ENCODE measurements around the gene XCR1. TPM values are rescaled to one million over a fixed set of nuclear protein-coding genes. Genes with fewer than 3 reads are reported as not detected.

XCR1 gene
- total and polyA plus RNA-seq, 2 experiments from 2014 or later = not detected

DNA sequence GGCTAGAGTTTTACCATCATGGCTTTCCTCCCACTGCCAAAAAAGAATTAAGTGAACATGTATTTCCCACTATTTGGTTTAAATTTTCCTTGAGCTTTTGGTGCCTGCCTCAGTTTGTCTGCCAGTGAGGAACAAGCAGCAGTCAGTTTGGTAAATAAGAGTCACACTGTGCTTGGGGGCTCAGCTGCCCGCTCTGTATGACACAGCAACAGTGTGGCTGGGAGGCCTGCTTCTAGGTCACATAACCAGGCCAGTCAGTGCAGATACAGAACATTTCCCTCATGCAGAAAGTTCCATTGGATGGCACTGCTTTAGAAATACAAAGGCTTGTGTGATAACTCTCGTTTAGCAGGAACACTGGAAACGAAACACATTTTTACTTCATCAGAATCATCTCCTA is 57.3 kb downstream of the XCR1 start:
- Histone ChIP-seq H3K4me1 (ENCODE audit: insufficient read depth) (no peaks in the 10 kb centered on the region), H3K36me3 (ENCODE audit: insufficient read depth) (peaks cover 11% of the 10 kb centered on the region; the same call in 1 of the 2 replicates), H3F3A (replicated peaks; ENCODE audit: low read depth) (no peaks in the 10 kb centered on the region), H3K4me3 (no peak overlapping the region), H3K27ac (ENCODE audit: low read depth) (no peak overlapping the region), H4K20me1 (replicated peaks; ENCODE audit: insufficient read depth) (no peaks in the 10 kb centered on the region; the same call in 1 of the 2 replicates), H3K9me2 (ENCODE audit: insufficient read depth) (no peaks in the 10 kb centered on the region), H2AFZ (no peak overlapping the region), H3K79me2 (replicated peaks; ENCODE audit: insufficient read depth) (no peaks in the 10 kb centered on the region), H3K4me2 (no peak overlapping the region), H3K27me3 (ENCODE audit: insufficient read depth) (no peaks in the 10 kb centered on the region)
- no peak overlapping the region for H3K27ac Mint-ChIP-seq
- no peak for TF ChIP-seq NANOG (IDR thresholded peaks at IDR 0.05; ENCODE audit: borderline replicate concordance)
- peaks cover 36% of the 10 kb centered on the region for H3K36me3 Mint-ChIP-seq (ENCODE audit: low read depth)
- no peaks in the 10 kb centered on the region for H3K9me3 Mint-ChIP-seq
- no peak for DNase-seq (ENCODE audit: low spot score)
- H3K4me1 Mint-ChIP-seq = no peaks in the 10 kb centered on the region; the same call in 2 of the 3 replicates
- peaks cover 2% of the 10 kb centered on the region for H3K27me3 Mint-ChIP-seq (ENCODE audit: insufficient read depth, low read depth, poor library complexity)
- ATAC-seq = no peak
- H3K4me3 Mint-ChIP-seq = no peak overlapping the region

DNA sequence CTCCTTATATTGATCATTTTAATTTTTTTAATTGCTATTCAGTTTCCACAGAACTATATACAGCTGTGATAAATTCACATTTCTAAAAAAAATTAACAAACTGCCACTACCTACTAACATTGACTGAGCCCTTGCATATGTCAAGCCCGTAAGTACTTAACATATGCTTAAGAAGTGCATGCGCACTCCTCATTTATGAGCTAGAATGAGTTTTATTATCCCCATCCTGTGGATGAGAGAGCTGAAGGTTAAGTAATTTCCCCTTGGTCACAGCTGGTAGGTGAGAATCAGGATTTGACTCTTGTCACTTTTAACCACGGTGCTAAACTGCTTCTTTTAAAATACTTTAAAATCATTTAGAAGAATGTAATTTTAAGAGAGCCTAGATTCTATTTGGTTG is 58.2 kb downstream of the XCR1 start:
- ATAC-seq (no peak), DNase-seq (ENCODE audit: low spot score) (no peak)
- no peak overlapping the region for H3K4me3 Mint-ChIP-seq
- H3K27ac Mint-ChIP-seq = no peak overlapping the region
- Histone ChIP-seq H3K4me2 (no peak overlapping the region), H3K4me3 (no peak overlapping the region), H3F3A (replicated peaks; ENCODE audit: low read depth) (no peaks in the 10 kb centered on the region), H3K4me1 (ENCODE audit: insufficient read depth) (no peaks in the 10 kb centered on the region), H4K20me1 (replicated peaks; ENCODE audit: insufficient read depth) (no peaks in the 10 kb centered on the region; the same call in 1 of the 2 replicates), H3K36me3 (ENCODE audit: insufficient read depth) (peaks cover 11% of the 10 kb centered on the region; the same call in 1 of the 2 replicates), H2AFZ (no peak overlapping the region), H3K27ac (ENCODE audit: low read depth) (no peak overlapping the region), H3K9me2 (ENCODE audit: insufficient read depth) (no peaks in the 10 kb centered on the region), H3K79me2 (replicated peaks; ENCODE audit: insufficient read depth) (no peaks in the 10 kb centered on the region), H3K27me3 (ENCODE audit: insufficient read depth) (no peaks in the 10 kb centered on the region)
- H3K4me1 Mint-ChIP-seq = no peaks in the 10 kb centered on the region; the same call in 2 of the 3 replicates
- H3K36me3 Mint-ChIP-seq (ENCODE audit: low read depth) = peaks cover 38% of the 10 kb centered on the region
- no peaks in the 10 kb centered on the region for H3K9me3 Mint-ChIP-seq
- peaks cover 2% of the 10 kb centered on the region for H3K27me3 Mint-ChIP-seq (ENCODE audit: insufficient read depth, low read depth, poor library complexity)
- TF ChIP-seq ZNF114 (CRISPR knock-in tag; IDR thresholded peaks at IDR 0.05) (no peak), STAT1 (IDR thresholded peaks at IDR 0.05; ENCODE audit: unreplicated experiment) (no peak), NANOG (IDR thresholded peaks at IDR 0.05; ENCODE audit: borderline replicate concordance) (no peak), EZH2phosphoT487 (IDR thresholded peaks at IDR 0.05; ENCODE audit: unreplicated experiment) (no peak), CREB1 (CRISPR knock-in tag; IDR thresholded peaks at IDR 0.05; ENCODE audit: low read depth) (no peak), EZH2 (IDR thresholded peaks at IDR 0.05; ENCODE audit: low read depth, unreplicated experiment) (no peak)
- TF ChIP-seq, protein P1, sequence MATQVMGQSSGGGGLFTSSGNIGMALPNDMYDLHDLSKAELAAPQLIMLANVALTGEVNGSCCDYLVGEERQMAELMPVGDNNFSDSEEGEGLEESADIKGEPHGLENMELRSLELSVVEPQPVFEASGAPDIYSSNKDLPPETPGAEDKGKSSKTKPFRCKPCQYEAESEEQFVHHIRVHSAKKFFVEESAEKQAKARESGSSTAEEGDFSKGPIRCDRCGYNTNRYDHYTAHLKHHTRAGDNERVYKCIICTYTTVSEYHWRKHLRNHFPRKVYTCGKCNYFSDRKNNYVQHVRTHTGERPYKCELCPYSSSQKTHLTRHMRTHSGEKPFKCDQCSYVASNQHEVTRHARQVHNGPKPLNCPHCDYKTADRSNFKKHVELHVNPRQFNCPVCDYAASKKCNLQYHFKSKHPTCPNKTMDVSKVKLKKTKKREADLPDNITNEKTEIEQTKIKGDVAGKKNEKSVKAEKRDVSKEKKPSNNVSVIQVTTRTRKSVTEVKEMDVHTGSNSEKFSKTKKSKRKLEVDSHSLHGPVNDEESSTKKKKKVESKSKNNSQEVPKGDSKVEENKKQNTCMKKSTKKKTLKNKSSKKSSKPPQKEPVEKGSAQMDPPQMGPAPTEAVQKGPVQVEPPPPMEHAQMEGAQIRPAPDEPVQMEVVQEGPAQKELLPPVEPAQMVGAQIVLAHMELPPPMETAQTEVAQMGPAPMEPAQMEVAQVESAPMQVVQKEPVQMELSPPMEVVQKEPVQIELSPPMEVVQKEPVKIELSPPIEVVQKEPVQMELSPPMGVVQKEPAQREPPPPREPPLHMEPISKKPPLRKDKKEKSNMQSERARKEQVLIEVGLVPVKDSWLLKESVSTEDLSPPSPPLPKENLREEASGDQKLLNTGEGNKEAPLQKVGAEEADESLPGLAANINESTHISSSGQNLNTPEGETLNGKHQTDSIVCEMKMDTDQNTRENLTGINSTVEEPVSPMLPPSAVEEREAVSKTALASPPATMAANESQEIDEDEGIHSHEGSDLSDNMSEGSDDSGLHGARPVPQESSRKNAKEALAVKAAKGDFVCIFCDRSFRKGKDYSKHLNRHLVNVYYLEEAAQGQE (IDR thresholded peaks at IDR 0.05; ENCODE audit: unreplicated experiment) = no peak
- TF ChIP-seq, protein P2, sequence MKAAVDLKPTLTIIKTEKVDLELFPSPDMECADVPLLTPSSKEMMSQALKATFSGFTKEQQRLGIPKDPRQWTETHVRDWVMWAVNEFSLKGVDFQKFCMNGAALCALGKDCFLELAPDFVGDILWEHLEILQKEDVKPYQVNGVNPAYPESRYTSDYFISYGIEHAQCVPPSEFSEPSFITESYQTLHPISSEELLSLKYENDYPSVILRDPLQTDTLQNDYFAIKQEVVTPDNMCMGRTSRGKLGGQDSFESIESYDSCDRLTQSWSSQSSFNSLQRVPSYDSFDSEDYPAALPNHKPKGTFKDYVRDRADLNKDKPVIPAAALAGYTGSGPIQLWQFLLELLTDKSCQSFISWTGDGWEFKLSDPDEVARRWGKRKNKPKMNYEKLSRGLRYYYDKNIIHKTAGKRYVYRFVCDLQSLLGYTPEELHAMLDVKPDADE (IDR thresholded peaks at IDR 0.05) = no peak
- TF ChIP-seq, protein P3, sequence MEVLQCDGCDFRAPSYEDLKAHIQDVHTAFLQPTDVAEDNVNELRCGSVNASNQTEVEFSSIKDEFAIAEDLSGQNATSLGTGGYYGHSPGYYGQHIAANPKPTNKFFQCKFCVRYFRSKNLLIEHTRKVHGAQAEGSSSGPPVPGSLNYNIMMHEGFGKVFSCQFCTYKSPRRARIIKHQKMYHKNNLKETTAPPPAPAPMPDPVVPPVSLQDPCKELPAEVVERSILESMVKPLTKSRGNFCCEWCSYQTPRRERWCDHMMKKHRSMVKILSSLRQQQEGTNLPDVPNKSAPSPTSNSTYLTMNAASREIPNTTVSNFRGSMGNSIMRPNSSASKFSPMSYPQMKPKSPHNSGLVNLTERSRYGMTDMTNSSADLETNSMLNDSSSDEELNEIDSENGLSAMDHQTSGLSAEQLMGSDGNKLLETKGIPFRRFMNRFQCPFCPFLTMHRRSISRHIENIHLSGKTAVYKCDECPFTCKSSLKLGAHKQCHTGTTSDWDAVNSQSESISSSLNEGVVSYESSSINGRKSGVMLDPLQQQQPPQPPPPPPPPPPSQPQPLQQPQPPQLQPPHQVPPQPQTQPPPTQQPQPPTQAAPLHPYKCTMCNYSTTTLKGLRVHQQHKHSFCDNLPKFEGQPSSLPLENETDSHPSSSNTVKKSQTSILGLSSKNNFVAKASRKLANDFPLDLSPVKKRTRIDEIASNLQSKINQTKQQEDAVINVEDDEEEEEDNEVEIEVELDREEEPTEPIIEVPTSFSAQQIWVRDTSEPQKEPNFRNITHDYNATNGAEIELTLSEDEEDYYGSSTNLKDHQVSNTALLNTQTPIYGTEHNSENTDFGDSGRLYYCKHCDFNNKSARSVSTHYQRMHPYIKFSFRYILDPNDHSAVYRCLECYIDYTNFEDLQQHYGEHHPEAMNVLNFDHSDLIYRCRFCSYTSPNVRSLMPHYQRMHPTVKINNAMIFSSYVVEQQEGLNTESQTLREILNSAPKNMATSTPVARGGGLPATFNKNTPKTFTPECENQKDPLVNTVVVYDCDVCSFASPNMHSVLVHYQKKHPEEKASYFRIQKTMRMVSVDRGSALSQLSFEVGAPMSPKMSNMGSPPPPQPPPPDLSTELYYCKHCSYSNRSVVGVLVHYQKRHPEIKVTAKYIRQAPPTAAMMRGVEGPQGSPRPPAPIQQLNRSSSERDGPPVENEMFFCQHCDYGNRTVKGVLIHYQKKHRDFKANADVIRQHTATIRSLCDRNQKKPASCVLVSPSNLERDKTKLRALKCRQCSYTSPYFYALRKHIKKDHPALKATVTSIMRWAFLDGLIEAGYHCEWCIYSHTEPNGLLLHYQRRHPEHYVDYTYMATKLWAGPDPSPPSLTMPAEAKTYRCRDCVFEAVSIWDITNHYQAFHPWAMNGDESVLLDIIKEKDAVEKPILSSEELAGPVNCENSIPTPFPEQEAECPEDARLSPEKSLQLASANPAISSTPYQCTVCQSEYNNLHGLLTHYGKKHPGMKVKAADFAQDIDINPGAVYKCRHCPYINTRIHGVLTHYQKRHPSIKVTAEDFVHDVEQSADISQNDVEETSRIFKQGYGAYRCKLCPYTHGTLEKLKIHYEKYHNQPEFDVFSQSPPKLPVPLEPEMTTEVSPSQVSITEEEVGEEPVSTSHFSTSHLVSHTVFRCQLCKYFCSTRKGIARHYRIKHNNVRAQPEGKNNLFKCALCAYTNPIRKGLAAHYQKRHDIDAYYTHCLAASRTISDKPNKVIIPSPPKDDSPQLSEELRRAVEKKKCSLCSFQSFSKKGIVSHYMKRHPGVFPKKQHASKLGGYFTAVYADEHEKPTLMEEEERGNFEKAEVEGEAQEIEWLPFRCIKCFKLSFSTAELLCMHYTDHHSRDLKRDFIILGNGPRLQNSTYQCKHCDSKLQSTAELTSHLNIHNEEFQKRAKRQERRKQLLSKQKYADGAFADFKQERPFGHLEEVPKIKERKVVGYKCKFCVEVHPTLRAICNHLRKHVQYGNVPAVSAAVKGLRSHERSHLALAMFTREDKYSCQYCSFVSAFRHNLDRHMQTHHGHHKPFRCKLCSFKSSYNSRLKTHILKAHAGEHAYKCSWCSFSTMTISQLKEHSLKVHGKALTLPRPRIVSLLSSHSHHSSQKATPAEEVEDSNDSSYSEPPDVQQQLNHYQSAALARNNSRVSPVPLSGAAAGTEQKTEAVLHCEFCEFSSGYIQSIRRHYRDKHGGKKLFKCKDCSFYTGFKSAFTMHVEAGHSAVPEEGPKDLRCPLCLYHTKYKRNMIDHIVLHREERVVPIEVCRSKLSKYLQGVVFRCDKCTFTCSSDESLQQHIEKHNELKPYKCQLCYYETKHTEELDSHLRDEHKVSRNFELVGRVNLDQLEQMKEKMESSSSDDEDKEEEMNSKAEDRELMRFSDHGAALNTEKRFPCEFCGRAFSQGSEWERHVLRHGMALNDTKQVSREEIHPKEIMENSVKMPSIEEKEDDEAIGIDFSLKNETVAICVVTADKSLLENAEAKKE (CRISPR knock-in tag; IDR thresholded peaks at IDR 0.05) = no peak
